GM12878 (cell line): Measurements from ENCODE around the gene ATG10.

Experiments used
- CBFB ChIP-seq: IDR thresholded peaks from 2 replicates; pipeline ENCODE4 v1.6.1; 2016; ENCODE audit warnings: antibody characterized with exemption, low read depth
- CHD2 ChIP-seq: IDR thresholded peaks from 2 replicates; pipeline ENCODE4 v1.6.1; 2011; ENCODE audit warnings: low read depth, low read length, improper control_type of control experiment, borderline replicate concordance
- CTCF ChIP-seq, 3 experiments: IDR thresholded peaks in 2 of 3; conservative IDR thresholded peaks in 1 of 3; 2 replicates each; pipeline ENCODE4 v1.5.1; 2011; ENCODE audit warnings: low read depth in 3 of 3, low read length in 3 of 3, mild to moderate bottlenecking in 3 of 3, control low read depth in 2 of 3, moderate library complexity in 2 of 3, inconsistent platforms in 1 of 3, mixed read lengths in 1 of 3; ENCODE audit not compliant: control insufficient read depth in 2 of 3, insufficient read depth in 1 of 3; ENCODE audit errors: extremely low read depth in 1 of 3
- FOS ChIP-seq: IDR thresholded peaks from 3 replicates; pipeline ENCODE4 v1.6.1; 2011; ENCODE audit warnings: borderline replicate concordance; ENCODE audit not compliant: insufficient read length; ENCODE audit errors: extremely low read depth
- MLLT1 ChIP-seq: fragments of 450-650 bp; IDR thresholded peaks from 2 replicates; pipeline ENCODE4 v1.6.1; 2016; ENCODE audit warnings: mild to moderate bottlenecking
- POLR2A ChIP-seq: IDR thresholded peaks from 2 replicates; pipeline ENCODE4 v1.6.1; 2011; ENCODE audit warnings: low read depth, mild to moderate bottlenecking, low read length
- SKIL ChIP-seq: fragments of 450-650 bp; IDR thresholded peaks from 2 replicates; pipeline ENCODE4 v1.6.1; 2017; ENCODE audit warnings: mild to moderate bottlenecking, low read depth, inconsistent platforms; ENCODE audit not compliant: poor library complexity, severe bottlenecking
- TCF12 ChIP-seq: IDR thresholded peaks from 2 replicates; pipeline ENCODE4 v1.6.1; 2011; ENCODE audit warnings: low read depth, mild to moderate bottlenecking, low read length
- USF1 ChIP-seq: IDR thresholded peaks from 2 replicates; pipeline ENCODE4 v1.6.1; 2011; ENCODE audit warnings: borderline replicate concordance, low read depth, mild to moderate bottlenecking, moderate library complexity, mixed read lengths, low read length; ENCODE audit not compliant: insufficient read depth; ENCODE audit errors: extremely low read length
- USF2 ChIP-seq: IDR thresholded peaks from 2 replicates; pipeline ENCODE4 v1.6.1; 2011; ENCODE audit warnings: low read depth, low read length, improper control_type of control experiment, borderline replicate concordance
- ZNF384 ChIP-seq: IDR thresholded peaks from 2 replicates; pipeline ENCODE4 v1.6.1; 2012; ENCODE audit warnings: low read depth, mild to moderate bottlenecking, low read length, improper control_type of control experiment, borderline replicate concordance

GRCh38 chr5:82152978-82153481 is 181.2 kb downstream of the ATG10 start:
- no peak for TF ChIP-seq CTCF (IDR thresholded peaks at IDR 0.05 in 2 of 3, conservative IDR thresholded peaks at IDR 0.05 in 1 of 3; ENCODE audit: control insufficient read depth in 2 of 3, extremely low read depth in 1 of 3, insufficient read depth in 1 of 3, low read depth in 3 of 3, low read length in 3 of 3)
- TF ChIP-seq POLR2A = no peak
- no peak for TF ChIP-seq MLLT1
- no peak for TF ChIP-seq SKIL
- no peak for TF ChIP-seq CBFB
- TF ChIP-seq ZNF384 = no peak
- TF ChIP-seq USF1 = no peak
- no peak for TF ChIP-seq USF2
- TF ChIP-seq FOS = no peak
- TF ChIP-seq TCF12 = no peak
- no peak for TF ChIP-seq CHD2
